H1 (cell line): ENCODE data around the gene ZRANB1. TPM values are rescaled to one million over a fixed set of nuclear protein-coding genes. Genes with fewer than 3 reads are reported as not detected.

Experiments
- CTCF ChIA-PET: fragments of 300-600 bp; sonication (Branson Sonifier 250); formaldehyde crosslinking; loops from one replicate; lab custom pipeline; 2021; ENCODE audit not compliant: partially characterized antibody; lab: Charles Lee
- POLR2A ChIA-PET: fragments of 300-600 bp; sonication (Branson Sonifier 250); formaldehyde crosslinking; loops from one replicate; lab custom pipeline; 2021; ENCODE audit warnings: inconsistent platforms; ENCODE audit not compliant: partially characterized antibody; lab: Charles Lee
- DNase-seq, 2 experiments: peaks; one replicate each; pipeline versions ENCODE4 v3.0.0 to v3.0.0-alpha.2; 2010 to 2022; ENCODE audit warnings: low spot score in 2 of 2, low read depth in 1 of 2, mixed read lengths in 1 of 2
- FAIRE-seq: peaks from 2 replicates; lab custom pipeline; 2011; peaks lifted over from hg19 to GRCh38; lab: Jason Lieb, UNC
- H2AFZ ChIP-seq: 2 replicates; pipeline ENCODE4 v1.8.1; 2012; ENCODE audit warnings: low read length, inconsistent platforms
- H2AK5ac ChIP-seq: 2 replicates; pipeline ENCODE4 v1.6.1; 2013; ENCODE audit warnings: low read depth, low read length
- H2BK120ac ChIP-seq: replicated peaks from 2 replicates; pipeline ENCODE3; 2013; ENCODE audit warnings: low read depth, low read length, inconsistent platforms
- H2BK12ac ChIP-seq: 2 replicates; pipeline ENCODE4 v1.6.1; 2013; ENCODE audit warnings: low read depth, low read length
- H2BK15ac ChIP-seq: 2 replicates; pipeline ENCODE4 v1.6.1; 2013; ENCODE audit warnings: low read length
- H2BK20ac ChIP-seq: 2 replicates; pipeline ENCODE4 v1.6.1; 2013; ENCODE audit warnings: low read length
- H2BK5ac ChIP-seq: 2 replicates; pipeline ENCODE4 v1.6.1; 2013; ENCODE audit warnings: low read depth, low read length
- H3K14ac ChIP-seq: 2 replicates; pipeline ENCODE4 v1.6.1; 2013; ENCODE audit warnings: inconsistent platforms; ENCODE audit not compliant: insufficient read length
- H3K18ac ChIP-seq: 2 replicates; pipeline ENCODE4 v1.6.1; 2013; ENCODE audit warnings: low read length; ENCODE audit errors: extremely low read depth
- H3K23ac ChIP-seq: 2 replicates; pipeline ENCODE4 v1.6.1; 2013; ENCODE audit warnings: inconsistent platforms; ENCODE audit not compliant: insufficient read length
- H3K23me2 ChIP-seq: 2 replicates; pipeline ENCODE4 v1.6.1; 2013; ENCODE audit warnings: low read depth, low read length
- H3K27ac ChIP-seq: 2 replicates; pipeline ENCODE4 v1.6.1; 2011; ENCODE audit warnings: low read depth, low read length, inconsistent platforms
- H3K27me3 ChIP-seq, 4 experiments: replicated peaks in 1 of 4; 1 replicate in 1 of 4; 2 replicates in 3 of 4; pipeline versions ENCODE4 v1.6.1 to v1.8.1; 2011 to 2013; ENCODE audit warnings: low read length in 3 of 4, mild to moderate bottlenecking in 3 of 4, inconsistent platforms in 2 of 4, mixed read lengths in 2 of 4, moderate library complexity in 1 of 4; ENCODE audit not compliant: control insufficient read depth in 3 of 4, insufficient read depth in 3 of 4; ENCODE audit errors: extremely low read depth in 1 of 4
- H3K36me3 ChIP-seq, 4 experiments: 2 replicates each; pipeline versions ENCODE4 v1.6.1 to v1.8.1; 2011 to 2013; ENCODE audit warnings: mild to moderate bottlenecking in 4 of 4, low read length in 3 of 4, moderate library complexity in 2 of 4, control low read depth in 1 of 4, inconsistent platforms in 1 of 4; ENCODE audit not compliant: insufficient read depth in 4 of 4, control insufficient read depth in 2 of 4
- H3K4ac ChIP-seq: replicated peaks from 2 replicates; pipeline ENCODE3; 2013; ENCODE audit warnings: low read length, low read depth, mixed read lengths, inconsistent platforms; ENCODE audit not compliant: insufficient read length
- H3K4me1 ChIP-seq, 4 experiments: replicated peaks in 1 of 4; 1 replicate in 1 of 4; 2 replicates in 3 of 4; pipeline versions ENCODE4 v1.6.1 to v1.8.1; 2011 to 2013; ENCODE audit warnings: low read length in 3 of 4, inconsistent platforms in 2 of 4, mixed read lengths in 1 of 4; ENCODE audit not compliant: insufficient read depth in 4 of 4, control insufficient read depth in 3 of 4
- H3K4me2 ChIP-seq, 2 experiments: 2 replicates each; pipeline versions ENCODE4 v1.6.1 to v1.8.1; 2011 to 2013; ENCODE audit warnings: low read depth in 2 of 2, low read length in 2 of 2, control low read depth in 1 of 2, inconsistent platforms in 1 of 2, mild to moderate bottlenecking in 1 of 2; ENCODE audit not compliant: insufficient read depth in 1 of 2
- H3K4me3 ChIP-seq, 4 experiments: fragments of 200-600, 300-600 bp in 1 of 4; sonication (generic), shearing (Covaris generic), sonication (Bioruptor Twin) in 1 of 4; 2 replicates each; pipeline versions ENCODE4 v1.5.1 to v1.8.1; 2011 to 2016; ENCODE audit warnings: low read length in 4 of 4, low read depth in 3 of 4, control low read depth in 2 of 4, inconsistent platforms in 2 of 4, mild to moderate bottlenecking in 2 of 4, mixed read lengths in 1 of 4, moderate library complexity in 1 of 4; ENCODE audit not compliant: insufficient read depth in 2 of 4; ENCODE audit errors: extremely low read depth in 1 of 4
- H3K56ac ChIP-seq: replicated peaks from 2 replicates; pipeline ENCODE3; 2013; ENCODE audit warnings: low read depth, mild to moderate bottlenecking, mixed read lengths, low read length, inconsistent platforms; ENCODE audit not compliant: insufficient read length
- H3K79me1 ChIP-seq: 2 replicates; pipeline ENCODE4 v1.6.1; 2013; ENCODE audit warnings: low read depth, low read length, control low read depth
- H3K79me2 ChIP-seq, 2 experiments: 2 replicates each; pipeline versions ENCODE4 v1.6.1 to v1.8.1; 2012 to 2013; ENCODE audit warnings: low read length in 2 of 2, mild to moderate bottlenecking in 2 of 2, inconsistent platforms in 1 of 2; ENCODE audit not compliant: insufficient read depth in 2 of 2, control insufficient read depth in 1 of 2
- H3K9ac ChIP-seq, 4 experiments: replicated peaks in 1 of 4; 1 replicate in 1 of 4; 2 replicates in 3 of 4; pipeline versions ENCODE4 v1.6.1 to v1.8.1; 2011 to 2013; ENCODE audit warnings: low read depth in 3 of 4, low read length in 3 of 4, control low read depth in 2 of 4, mild to moderate bottlenecking in 2 of 4, moderate library complexity in 2 of 4, inconsistent platforms in 1 of 4; ENCODE audit errors: extremely low read depth in 1 of 4
- H3K9me3 ChIP-seq, 2 experiments: 2 replicates each; pipeline versions ENCODE4 v1.6.1 to v1.8.1; 2012 to 2013; ENCODE audit warnings: mild to moderate bottlenecking in 2 of 2, moderate library complexity in 2 of 2, control low read depth in 1 of 2, inconsistent platforms in 1 of 2, low read depth in 1 of 2, low read length in 1 of 2, mixed read lengths in 1 of 2; ENCODE audit not compliant: insufficient read depth in 2 of 2
- H4K20me1 ChIP-seq, 2 experiments: replicated peaks in 1 of 2; 2 replicates each; pipeline versions ENCODE3 to v1.8.1; 2011 to 2013; ENCODE audit warnings: inconsistent platforms in 2 of 2, low read length in 2 of 2, mild to moderate bottlenecking in 1 of 2; ENCODE audit not compliant: insufficient read depth in 2 of 2, control insufficient read depth in 1 of 2
- H4K5ac ChIP-seq: 2 replicates; pipeline ENCODE4 v1.6.1; 2013; ENCODE audit warnings: low read length, low read depth, mixed read lengths, inconsistent platforms; ENCODE audit not compliant: insufficient read length
- H4K8ac ChIP-seq: 2 replicates; pipeline ENCODE4 v1.8.0; 2013; ENCODE audit warnings: mild to moderate bottlenecking, moderate library complexity, low read length, inconsistent platforms; ENCODE audit not compliant: insufficient read depth; ENCODE audit errors: extremely low read depth
- H4K91ac ChIP-seq: replicated peaks from 2 replicates; pipeline ENCODE3; 2013; ENCODE audit warnings: low read length, mixed read lengths, inconsistent platforms; ENCODE audit not compliant: insufficient read length
- NANOG ChIP-seq: IDR thresholded peaks from 2 replicates; pipeline ENCODE4 v1.6.1; 2011; ENCODE audit warnings: low read length, low read depth, mild to moderate bottlenecking, inconsistent platforms; ENCODE audit not compliant: insufficient read depth, poor library complexity, severe bottlenecking
- POLR2AphosphoS5 ChIP-seq: IDR thresholded peaks from 2 replicates; pipeline ENCODE4 v1.6.1; 2011; ENCODE audit warnings: low read depth, low read length
- WGBS, 2 experiments: shearing (Covaris generic) in 1 of 2; methylation state at CpG; one replicate each; pipeline versions ENCODE4 v1.1.6 to v1.1.7; 2013 to 2015; ENCODE audit warnings: low lambda C conversion rate in 2 of 2, mixed read lengths in 2 of 2, inconsistent platforms in 1 of 2, low coverage in 1 of 2, missing lambda C conversion rate in 1 of 2; ENCODE audit not compliant: insufficient replicate concordance in 2 of 2, insufficient coverage in 1 of 2, insufficient read length in 1 of 2; ENCODE audit errors: extremely low coverage in 1 of 2, missing lambda C conversion rate in 1 of 2; 5-methylcytosine and 5-hydroxymethylcytosine counted together
- polyA plus RNA-seq, 7 experiments: library from polyadenylated mRNA; depleted of rRNA in 3 of 7; stranded (reverse) in 5 of 7; unstranded in 2 of 7; fragments of >200 nt in 5 of 7; fragments of 200-250 nt in 2 of 7; gene quantifications; 1 replicate in 5 of 7; 2 replicates in 1 of 7; 4 replicates in 1 of 7; pipeline versions ENCODE4 v1.2.1 to v1.2.3, GENCODE V29; 2011 to 2013; ENCODE audit warnings: missing spikeins in 2 of 7, mixed read lengths in 2 of 7
- total RNA-seq: library from RNA; stranded (reverse); fragmentation: NEBNext Ultra II Directional; extraction: Animal tissue kit (Norgen Biotek cat#: 25700); gene quantifications from 2 replicates; pipeline ENCODE4 v1.2.1, GENCODE V29; 2021

ZRANB1 gene
- total and polyA plus RNA-seq, 2 of the 8 experiments (the other 6 are each of a cell fraction or from before 2014, with no cell fraction given), result 6.1 to 19.9 TPM

- 93% methylated on average over 17 of the region's 24 CpGs; no CpG with 5 or more reads in 1 of the 2 experiments for WGBS, 2 experiments
- Histone ChIP-seq H3K23ac (no peak overlapping the region), H3K4me3 (no peak overlapping the region), H3K27me3 (no peaks in the 10 kb centered on the region), H4K91ac (no peak overlapping the region), H3K79me2 (peaks cover 0 to 12% of the 10 kb centered on the region in 2 experiments; a peak in 1 of 4 replicates), H3K56ac (no peak overlapping the region), H2BK15ac (no peak overlapping the region), H4K20me1 (peaks cover 23 to 28% of the 10 kb centered on the region in 2 experiments), H2AFZ (no peak overlapping the region), H2BK120ac (no peak overlapping the region), H3K4me2 (no peak overlapping the region), H3K18ac (no peak overlapping the region), H3K4me1 (no peaks in the 10 kb centered on the region; a peak in 1 of 7 replicates), H3K14ac (no peak overlapping the region), H3K36me3 (peaks cover 49 to 97% (median 77%) of the 10 kb centered on the region in 4 experiments), H4K8ac (no peak overlapping the region), H2AK5ac (no peak overlapping the region), H3K4ac (no peak overlapping the region), H2BK12ac (no peak overlapping the region), H3K27ac (no peak overlapping the region), H4K5ac (no peak overlapping the region), H3K79me1 (peaks cover 4% of the 10 kb centered on the region; the same call in 1 of the 2 replicates), H3K9ac (no peak overlapping the region; a peak in 1 of 7 replicates), H2BK20ac (no peak overlapping the region), H3K23me2 (no peaks in the 10 kb centered on the region), H2BK5ac (no peak overlapping the region), H3K9me3 (no peaks in the 10 kb centered on the region)
- FAIRE-seq, result no peak
- ChIA-PET CTCF (interaction anchor here (0.8 to 1.6 kb wide), 3 partner anchors 13 to 347 kb away, joined by 3 to 4 read pairs (median 4); no protein-coding TSS in a partner anchor), POLR2A (interaction anchor here (0.8 to 1.4 kb wide), 2 partner anchors 9 to 152 kb away, joined by 3 read pairs; no protein-coding TSS in a partner anchor)
- peak in 1 of 2 experiments; percentile 42 for DNase-seq
- TF ChIP-seq NANOG, result no peak
- peak; percentile 27; the same call in 1 of the 2 replicates for TF ChIP-seq POLR2AphosphoS5
Measured at GRCh38 chr10:124996127-124996853, 54.4 kb downstream of the ZRANB1 start.
